Stimulated activated CD8-positive, alpha-beta memory T cell treated with anti-CD3 and anti-CD28 coated beads, Interleukin-7, amount 100 ng/mL, for 4 hours (primary cell): ENCODE measurements around the gene BUD23.
A peak's percentile ranks its signal among the peaks of the same experiment; 100 is the strongest.
"Not testable (repeated sequence)": the region's sequence is repeated elsewhere in the genome, so short reads cannot be mapped to it uniquely, and the experiment has no call there.

Experiments
- DNase-seq, 2 donors: peaks; one replicate each; pipeline ENCODE4 v3.0.0-alpha.2; 2020; ENCODE audit warnings: low read depth in 2 of 2

The BUD23 gene

GRCh38 chr7:73683056-73683787, at the start of gene BUD23, which contains the start of gene DNAJC30:
Gene BUD23 (plus strand): TSS chr7:73683597. CDS start chr7:73683626, 29 bp downstream.
Gene DNAJC30 (minus strand): TSS chr7:73683453. CDS start chr7:73683423, 30 bp downstream.
- peak; percentile 95 to 96 for DNase-seq

GRCh38 chr7:73633844-73634243, 49.6 kb upstream of the BUD23 start:
- no peak for DNase-seq

DNA sequence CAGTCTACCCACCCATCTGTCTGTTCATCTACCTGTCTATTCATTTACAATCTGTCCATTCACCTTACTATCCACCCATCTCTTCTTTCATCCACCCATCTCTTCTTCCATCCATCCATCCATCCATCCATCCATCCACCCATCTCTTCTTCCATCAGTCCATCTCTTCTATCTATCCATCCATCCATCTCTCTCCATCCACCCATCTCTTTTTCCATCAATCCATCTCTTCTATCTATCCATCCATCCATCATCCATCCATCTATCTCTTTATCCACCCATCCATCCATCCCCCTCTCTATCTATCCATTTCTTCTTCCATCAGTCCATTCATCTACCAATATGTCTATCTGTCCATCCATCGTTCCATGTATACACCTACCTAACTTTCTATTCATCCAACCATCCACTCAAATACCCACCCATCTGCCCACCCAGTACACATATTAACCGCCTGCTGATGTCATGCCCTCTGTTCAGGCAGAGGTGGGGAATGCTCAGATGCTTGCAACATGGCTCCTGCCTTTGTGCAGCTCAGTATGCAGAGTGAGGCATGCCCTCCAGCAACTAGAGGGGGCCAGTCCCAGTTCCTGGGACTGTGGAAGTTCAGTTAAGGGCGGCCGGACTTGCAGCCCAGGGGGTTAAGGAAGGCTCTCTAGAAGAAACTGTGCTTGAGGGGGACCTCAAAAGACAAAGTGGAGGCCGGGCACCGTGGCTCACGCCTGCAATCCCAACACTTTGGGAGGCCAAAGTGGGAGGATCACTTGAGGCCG, 47.8 kb upstream of the BUD23 start:
- no peak for DNase-seq

DNA sequence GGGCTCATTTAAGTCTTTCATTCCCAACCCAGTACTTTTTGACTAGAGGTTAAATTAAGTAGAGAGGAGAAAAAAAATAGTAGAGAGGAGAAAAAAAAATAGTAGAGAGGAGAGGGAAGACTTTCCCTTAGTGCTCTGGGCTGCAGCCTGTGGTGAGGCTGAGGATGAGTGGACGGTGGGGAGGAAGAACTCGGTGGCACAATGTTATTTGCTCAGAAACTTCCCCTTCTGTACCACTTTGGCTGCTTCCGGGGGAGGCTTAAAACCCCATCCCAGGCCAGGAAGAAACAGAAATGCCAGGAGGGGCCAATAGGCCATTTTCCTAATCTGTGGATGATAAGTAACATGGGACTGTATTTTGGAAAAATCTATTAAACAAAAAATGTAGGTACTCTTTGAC, 44.5 kb upstream of the BUD23 start:
- no peak for DNase-seq

DNA sequence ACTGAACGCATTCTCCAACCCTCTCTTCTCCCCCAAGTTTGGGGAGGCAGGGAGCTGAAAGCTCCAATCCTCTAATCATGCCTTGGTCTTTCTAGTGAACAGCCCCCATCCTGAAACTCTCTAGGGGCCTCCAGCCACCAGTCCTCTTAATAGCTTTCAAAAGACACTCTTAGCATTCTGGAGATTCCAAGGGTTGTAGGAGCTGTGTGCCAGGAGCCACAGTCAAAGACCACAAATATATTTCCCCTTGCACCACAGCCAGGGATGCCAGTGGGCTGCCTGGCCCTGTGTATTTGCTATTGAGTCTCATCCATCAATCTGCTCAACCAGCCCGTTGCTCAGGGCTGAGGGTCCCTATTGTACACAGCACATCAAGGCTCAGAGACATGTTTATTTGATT, 40.6 kb upstream of the BUD23 start:
- DNase-seq: no peak

- no peak for DNase-seq
These were observed 38.6 kb upstream of the BUD23 start for GRCh38 chr7:73644688-73645286.

DNA sequence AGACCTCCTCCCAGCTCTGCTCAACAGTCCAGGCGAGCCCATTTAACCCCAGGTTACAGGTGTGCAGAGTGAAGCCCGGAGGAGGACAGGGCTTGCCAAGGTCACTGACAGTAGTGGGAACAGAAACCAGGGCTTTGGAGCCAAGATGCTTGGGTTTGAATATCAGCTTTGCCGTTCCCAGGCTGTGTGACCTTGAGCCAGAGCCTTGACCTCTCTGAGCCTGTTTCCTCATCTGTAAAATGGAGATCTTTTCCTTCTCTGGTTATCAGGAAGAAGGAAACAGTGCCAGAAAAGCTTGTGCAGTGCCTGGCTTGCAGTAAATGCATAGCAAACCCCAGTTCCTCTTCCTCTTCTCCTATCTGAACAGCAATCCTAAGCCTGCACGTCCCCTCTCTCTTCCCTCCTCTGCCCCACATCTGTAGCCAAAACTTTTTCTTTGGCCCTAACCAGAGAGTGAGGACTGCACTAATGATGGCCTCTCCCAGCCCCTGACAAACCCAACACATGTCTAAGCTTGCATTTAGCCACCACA, 37.7 kb upstream of the BUD23 start:
- no peak for DNase-seq

- DNase-seq: no peak
These were observed 36.3 kb upstream of the BUD23 start for GRCh38 chr7:73646785-73647724.

- peak in 1 of 2 donors; percentile 19 for DNase-seq
These were observed 35.4 kb upstream of the BUD23 start for GRCh38 chr7:73647725-73648592.

DNA sequence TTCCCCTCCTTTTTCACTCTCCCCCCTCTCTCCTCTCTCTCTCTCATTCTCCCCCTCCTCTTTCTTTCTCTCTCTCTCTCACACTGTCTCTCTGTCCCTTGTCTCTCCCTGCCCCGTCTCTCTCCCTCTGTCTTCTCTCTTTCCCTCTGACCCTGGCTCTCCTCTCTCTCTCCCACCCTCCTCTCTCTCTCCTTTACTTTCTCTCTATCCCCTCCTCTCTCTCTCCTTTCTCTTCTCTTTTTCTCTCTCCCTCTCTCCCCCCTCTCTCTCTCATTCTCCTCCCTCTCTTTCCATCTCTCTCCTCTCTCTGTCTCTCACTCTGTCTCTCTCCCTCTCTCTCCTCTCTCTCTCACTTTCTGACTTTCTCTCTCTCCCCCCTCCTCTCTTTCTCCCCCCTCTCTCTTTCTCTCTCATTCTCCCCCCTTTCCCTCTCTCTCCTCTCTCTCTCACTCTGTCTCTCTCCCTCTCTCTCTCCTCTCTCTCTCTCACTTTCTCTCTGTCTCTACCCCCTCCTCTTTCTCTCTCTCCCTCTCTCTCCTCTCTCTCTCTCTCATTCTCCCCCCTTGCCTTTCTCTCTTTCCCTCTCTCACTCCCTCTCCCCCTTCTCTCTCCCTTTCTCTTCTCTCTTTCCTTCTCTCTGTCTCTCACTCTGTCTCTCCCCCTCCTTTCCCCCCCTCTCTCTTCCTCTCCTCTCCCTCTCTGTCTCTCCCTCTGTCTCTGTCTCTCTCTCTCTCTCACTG, 34.6 kb upstream of the BUD23 start:
- no peak for DNase-seq

DNA sequence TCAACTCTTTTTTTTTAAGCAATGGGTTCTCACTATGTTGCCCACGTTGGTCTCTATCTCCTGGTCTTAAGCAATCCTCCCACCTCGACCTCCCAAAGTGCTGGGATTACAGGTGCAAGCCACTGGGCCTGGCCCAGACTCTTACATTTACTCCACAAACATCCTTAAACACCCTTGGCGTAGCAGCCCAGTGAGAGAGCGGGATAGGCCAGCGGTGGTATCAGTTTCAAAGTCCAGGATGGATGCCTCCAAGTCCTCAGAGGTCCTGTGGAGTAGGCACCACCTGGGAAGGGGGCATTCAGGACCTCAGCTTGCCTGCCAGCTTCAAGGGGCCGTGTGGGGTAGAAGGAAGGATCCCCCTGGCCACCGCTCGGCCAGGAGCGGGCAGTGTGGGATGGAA, 33.8 kb upstream of the BUD23 start:
- no peak for DNase-seq

- DNase-seq: no peak
These were observed 32.9 kb upstream of the BUD23 start for GRCh38 chr7:73650524-73650923.

- no peak for DNase-seq
These were observed 30.9 kb upstream of the BUD23 start for GRCh38 chr7:73652541-73652949.

- not testable (repeated sequence) for DNase-seq
These were observed 28.1 kb upstream of the BUD23 start for GRCh38 chr7:73655309-73655708.

- no peak for DNase-seq
These were observed 23.4 kb upstream of the BUD23 start for GRCh38 chr7:73659983-73660382.

GRCh38 chr7:73660594-73660993, 22.8 kb upstream of the BUD23 start:
- not testable (repeated sequence) for DNase-seq

DNA sequence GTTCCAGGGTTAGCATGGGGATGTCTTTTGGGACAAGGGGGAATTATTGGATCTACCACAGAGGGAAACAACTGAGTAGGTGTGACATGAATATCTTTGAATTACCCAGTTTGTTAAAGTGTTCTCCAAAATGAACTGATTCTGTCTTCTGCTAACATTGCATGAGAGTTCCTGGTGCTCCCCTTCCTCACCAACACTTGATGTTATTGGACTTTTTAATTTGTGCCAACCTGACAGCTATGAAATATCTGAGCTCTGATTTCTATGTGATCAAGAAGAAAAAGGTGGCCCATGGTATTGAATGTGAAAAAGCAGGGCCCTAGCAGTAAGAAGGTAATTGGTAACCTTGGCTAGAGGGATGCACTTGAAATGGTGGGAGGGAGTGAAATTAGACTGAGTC, 20.4 kb upstream of the BUD23 start:
- DNase-seq: no peak

- DNase-seq: peak; percentile 76 to 86
These were observed 15.9 kb upstream of the BUD23 start, which contains the start of gene VPS37D for GRCh38 chr7:73667344-73668102. Gene VPS37D (plus strand): TSS chr7:73667831. CDS start chr7:73667959, 128 bp downstream.
